Forelimb muscle (tissue), 1 donor: ENCODE data around the gene CLEC4E. TPM values are rescaled to one million over a fixed set of nuclear protein-coding genes. Genes with fewer than 3 reads are reported as not detected.
"Not testable (repeated sequence)": the region's sequence is repeated elsewhere in the genome, so short reads cannot be mapped to it uniquely, and the experiment has no call there.

Experiments used
- DNase-seq: peaks from one replicate; pipeline ENCODE4 v3.0.0-alpha.2; 2013; ENCODE audit warnings: low read depth
- polyA plus RNA-seq: library from polyadenylated mRNA; unstranded; fragments of 120-200 nt; gene quantifications from one replicate; pipeline ENCODE4 v1.2.1, GENCODE V29; 2013; ENCODE audit not compliant: insufficient read length

Gene CLEC4E, protein sequence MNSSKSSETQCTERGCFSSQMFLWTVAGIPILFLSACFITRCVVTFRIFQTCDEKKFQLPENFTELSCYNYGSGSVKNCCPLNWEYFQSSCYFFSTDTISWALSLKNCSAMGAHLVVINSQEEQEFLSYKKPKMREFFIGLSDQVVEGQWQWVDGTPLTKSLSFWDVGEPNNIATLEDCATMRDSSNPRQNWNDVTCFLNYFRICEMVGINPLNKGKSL
- not detected for polyA plus RNA-seq

- not testable (repeated sequence) for DNase-seq
Observed at GRCh38 chr12:8540831-8541230, at the start of gene CLEC4E. Gene CLEC4E, minus strand, starts transcription at chr12:8540905. Its CDS starts 108 bp downstream, at chr12:8540797.

DNA sequence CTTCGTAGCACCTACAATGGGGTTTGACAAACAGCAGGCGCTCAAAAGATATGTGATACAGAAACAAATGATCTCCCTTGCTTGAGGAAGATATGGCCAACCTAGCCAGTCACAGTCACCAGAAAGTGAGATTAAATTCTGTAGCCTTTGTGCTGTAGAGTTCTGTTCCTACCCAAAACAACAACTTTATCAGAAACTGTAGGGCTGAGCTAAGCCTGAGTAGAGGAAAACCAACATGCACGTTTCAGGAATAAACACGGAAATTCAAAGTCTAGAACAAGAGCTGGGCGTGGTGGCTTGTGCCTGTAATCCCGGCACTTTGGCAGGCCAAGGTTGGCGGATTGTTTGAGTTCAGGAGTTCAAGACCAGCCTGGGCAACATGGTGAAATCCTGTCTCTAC lies 49.0 kb upstream of the CLEC4E start:
- DNase-seq: no peak

DNA sequence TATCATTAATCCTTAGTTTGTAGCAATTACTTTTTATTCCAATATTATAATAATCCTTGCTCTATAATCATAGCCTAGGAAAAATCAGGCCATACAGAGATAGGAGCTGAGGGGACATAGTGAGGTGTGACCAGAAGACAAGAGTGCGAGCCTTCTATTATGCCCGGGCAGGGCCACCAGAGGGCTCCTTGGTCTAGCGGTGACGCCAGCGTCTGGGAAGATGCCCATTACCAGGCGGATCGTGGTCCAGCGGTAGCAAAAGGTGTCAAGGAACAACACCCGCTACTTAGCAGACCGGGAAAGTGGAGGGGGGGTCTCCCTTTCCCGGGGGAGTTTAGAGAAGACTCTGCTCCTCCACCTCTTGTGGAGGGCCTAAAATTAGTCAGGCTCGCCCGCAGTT lies 43.8 kb upstream of the CLEC4E start:
- not testable (repeated sequence) for DNase-seq

DNA sequence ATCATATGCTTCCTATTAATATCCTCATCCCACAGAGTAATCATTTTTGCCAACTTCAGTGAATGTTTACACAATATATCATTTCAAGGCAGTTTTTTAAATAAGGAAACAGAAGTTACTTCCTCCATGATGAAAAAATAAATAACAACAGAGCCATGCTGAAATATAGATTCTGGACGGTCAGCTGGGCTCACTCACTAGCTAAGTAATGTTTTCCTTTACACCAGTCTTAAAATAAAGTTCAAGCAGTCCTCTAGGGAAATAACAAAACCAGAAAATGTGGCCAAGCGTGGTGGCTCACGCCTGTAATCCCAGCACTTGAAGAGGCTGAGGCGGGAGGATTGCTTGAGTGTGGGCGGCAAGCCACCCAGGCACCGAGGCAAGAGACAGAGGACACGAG lies 43.3 kb upstream of the CLEC4E start:
- DNase-seq: peak; percentile 13

DNA sequence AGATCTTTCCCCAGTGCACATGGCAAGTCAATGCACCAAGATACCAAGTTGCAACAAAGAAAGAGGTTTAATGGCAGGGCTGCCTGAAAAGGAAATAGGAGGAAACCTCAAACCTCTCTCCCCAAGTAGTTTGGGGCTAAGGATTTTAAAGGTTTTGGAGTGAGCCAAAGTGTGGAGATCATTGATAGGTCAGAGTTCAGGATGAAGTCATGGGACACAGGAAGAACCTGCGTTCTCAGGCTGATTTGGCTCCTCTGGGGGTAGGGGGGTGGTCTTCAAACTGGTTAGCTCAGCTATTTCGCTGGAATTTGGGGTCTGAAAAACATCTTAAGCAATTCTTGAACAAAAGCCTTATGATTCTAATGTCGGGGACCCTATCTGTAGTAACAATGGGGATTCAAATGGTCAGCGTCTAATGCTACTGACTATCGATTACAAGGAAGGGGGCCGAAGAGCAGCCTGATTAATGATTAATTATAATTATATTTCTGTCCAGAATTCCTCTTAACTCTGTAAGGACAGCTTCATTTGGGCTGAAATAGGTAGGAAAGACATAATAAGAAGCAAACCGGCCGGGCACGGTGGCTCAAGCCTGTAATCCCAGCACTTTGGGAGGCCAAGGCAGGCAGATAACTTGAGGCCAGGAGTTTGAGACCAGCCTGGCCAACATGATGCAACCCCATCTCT lies 40.5 kb upstream of the CLEC4E start:
- no peak for DNase-seq

DNA sequence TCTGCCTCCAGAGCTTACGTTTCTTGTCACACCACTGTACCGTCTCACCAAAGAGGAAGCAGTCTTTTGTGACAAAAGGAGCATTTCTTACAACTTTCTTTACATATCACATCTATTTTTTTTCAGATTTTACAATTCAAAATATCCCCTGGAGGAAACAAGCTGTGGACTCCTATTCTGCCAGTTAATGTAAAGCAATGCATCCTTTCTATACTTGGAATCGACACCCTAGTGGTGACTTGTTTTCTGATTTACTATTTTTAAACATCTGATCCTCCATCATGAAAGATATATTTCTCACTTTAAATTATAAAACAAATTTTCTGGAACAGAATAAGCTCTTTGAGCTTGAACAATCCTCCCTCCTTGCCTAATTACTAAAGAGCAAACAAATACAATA lies 37.2 kb upstream of the CLEC4E start:
- no peak for DNase-seq

- no peak for DNase-seq
Observed at GRCh38 chr12:8572507-8572906, 31.8 kb upstream of the CLEC4E start.

DNA sequence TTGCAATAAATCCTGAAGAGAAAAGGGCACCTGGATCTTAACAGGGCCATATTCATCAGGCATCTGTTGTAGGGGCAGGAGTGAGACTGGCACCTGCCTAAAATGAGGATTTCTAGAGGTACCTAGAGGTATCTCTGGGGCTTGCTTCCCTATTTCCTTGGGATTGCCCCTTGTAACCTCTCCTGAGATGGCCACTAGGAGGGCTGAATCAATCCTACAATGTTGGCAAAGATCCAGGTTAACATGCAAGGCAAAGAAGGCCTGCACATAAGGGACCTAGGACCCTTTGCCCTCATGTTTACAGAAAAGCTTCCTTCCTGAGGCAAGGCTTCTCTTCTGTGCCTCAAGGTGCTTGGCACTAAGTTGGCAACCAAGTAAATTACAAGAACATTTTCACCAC lies 25.8 kb upstream of the CLEC4E start:
- no peak for DNase-seq

GRCh38 chr12:8566052-8566451 lies 25.3 kb upstream of the CLEC4E start:
- DNase-seq: not testable (repeated sequence)

GRCh38 chr12:8564656-8565055 lies 24.0 kb upstream of the CLEC4E start:
- no peak for DNase-seq

GRCh38 chr12:8563356-8563755 lies 22.7 kb upstream of the CLEC4E start:
- no peak for DNase-seq

DNA sequence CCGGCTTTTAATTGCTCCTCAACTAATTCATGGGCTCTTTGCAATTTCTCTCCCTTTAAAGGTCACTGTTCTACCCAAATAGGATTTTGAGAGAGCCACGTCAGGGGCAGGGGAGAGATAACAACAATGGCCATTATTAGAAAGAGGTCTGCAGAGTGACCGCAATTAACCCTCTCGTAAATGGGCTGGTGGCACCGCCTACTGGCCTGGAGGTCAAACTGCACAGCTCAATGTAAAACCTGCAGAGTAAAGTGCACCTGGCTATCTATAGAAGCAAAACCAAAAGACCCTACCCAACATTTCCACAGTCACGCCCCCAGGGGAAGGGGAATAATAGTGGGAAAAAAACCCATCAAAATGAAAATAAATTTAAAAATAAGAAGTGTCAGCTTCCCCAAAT lies 21.6 kb upstream of the CLEC4E start:
- no peak for DNase-seq

- DNase-seq: no peak
Observed at GRCh38 chr12:8561011-8561410, 20.3 kb upstream of the CLEC4E start.

GRCh38 chr12:8559676-8560075 lies 19.0 kb upstream of the CLEC4E start:
- no peak for DNase-seq

DNA sequence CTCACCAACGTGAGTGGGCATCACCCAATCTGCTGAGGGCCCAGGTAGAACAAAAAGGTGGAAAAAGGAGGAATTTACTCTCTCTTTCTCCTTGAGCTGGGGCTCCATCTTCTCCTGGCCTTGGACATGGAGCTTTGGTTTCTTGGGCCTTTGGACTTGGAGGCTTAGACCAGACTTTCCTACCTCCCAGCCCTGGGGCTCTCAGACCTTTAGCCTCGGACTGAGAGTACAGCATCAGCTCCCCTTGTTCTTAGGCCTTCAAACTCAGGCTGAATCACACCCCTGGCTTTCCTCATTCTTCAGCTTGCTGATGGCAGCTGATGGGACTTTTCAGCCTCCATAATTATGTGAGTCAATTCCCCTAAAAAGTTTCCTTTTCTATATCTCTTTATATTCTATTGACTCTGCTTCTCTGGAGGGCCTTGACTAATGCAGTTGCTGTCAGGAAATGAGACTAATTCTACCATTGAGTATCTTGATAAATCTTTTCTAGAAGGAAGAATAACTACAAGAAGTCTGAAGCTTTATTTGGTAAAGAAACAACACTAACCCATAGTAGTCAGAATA lies 15.9 kb upstream of the CLEC4E start:
- DNase-seq: no peak

- DNase-seq: no peak
Observed at GRCh38 chr12:8554451-8555195, 13.9 kb upstream of the CLEC4E start.

GRCh38 chr12:8553088-8553627 lies 12.5 kb upstream of the CLEC4E start:
- DNase-seq: no peak

GRCh38 chr12:8549381-8549780 lies 8.7 kb upstream of the CLEC4E start:
- DNase-seq: no peak

DNA sequence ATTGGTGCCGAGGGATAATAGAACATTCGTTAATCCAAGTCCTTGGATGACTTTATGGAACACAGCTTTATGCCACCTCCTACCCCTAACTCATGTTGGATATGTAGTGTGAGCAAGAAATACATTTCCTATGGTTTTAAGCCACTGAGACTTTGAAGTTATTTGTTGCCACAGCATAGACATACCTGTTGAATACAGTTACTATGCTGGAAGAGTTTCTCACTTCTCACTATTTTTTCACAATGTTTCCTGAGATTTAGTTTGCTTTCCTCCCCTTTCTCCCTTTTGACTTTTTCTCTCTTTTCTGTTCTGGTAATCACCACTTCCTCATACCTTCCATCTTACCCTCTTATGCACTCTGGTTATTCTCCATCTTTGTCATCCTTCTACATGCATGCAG lies 7.5 kb upstream of the CLEC4E start:
- no peak for DNase-seq

DNA sequence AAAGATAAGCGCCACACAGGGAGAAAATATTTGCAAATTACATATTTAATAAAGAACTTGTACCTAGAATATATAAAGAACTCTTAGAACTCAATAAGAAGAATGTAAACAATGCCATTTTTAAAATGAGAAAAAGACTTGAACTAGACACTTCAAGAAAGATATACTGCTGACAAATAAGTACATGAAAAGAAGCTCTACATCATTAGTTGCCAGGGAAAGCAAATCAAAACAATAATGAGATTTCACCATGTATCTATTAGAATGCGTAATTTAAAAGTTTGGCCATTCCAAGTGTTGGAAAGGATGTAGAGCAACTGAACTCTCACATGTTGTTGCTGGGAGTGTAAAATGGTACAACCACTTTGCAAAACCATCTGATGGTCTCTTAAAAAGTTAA lies 6.9 kb upstream of the CLEC4E start:
- no peak for DNase-seq

DNA sequence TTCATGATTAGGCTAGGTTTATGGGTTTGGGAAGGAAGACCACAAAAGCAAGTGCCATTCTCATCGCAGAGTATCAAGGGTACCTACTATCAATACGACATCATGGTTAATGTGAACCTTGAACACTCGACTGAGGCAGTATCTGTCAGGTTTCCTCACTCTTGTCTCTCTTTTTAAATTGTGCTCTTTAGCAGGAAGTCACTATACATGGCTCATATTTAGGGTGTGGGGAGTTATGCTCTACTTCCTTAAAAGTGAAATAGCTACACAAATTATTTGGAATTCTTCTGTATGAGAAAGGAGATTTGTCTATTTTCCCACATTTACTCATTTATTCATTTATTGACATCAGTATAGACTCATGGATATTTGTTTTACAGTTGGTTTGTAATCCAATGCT lies 5.9 kb upstream of the CLEC4E start:
- DNase-seq: no peak

DNA sequence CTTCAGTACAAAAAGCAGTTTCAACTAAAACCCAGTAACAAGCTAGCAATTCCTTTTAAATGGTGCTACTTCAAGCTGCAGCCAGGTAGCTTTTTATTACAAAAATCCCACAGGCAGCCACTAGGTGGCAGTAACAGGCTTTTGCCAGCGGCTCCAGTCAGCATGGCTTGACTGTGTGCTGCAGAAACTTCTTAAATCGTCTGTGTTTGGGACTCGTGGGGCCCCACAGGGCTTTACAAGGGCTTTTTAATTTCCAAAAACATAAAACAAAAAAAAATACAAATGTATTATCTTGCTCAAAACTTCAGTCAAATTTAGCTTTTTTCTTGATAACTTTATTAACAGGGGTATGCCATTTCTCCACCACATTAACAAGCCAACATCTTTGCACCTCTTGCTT lies 3.6 kb upstream of the CLEC4E start:
- DNase-seq: peak; percentile 35
